ENCODE measurements around the gene KLHL17. TPM values are rescaled to one million over a fixed set of nuclear protein-coding genes. Genes with fewer than 3 reads are reported as not detected.
"Not testable (repeated sequence)": the region's sequence is repeated elsewhere in the genome, so short reads cannot be mapped to it uniquely, and the experiment has no call there.

The KLHL17 gene
- total RNA-seq, 1 experiment from 2014 or later: 2.9 TPM

GRCh38 chr1:967466-968343 lies 7.3 kb downstream of the KLHL17 start:
- no peak for DNase-seq (ENCODE audit: low spot score)

- DNase-seq (ENCODE audit: low spot score): no peak
Observed at GRCh38 chr1:969260-969855, 9.0 kb downstream of the KLHL17 start.

- no peak for DNase-seq (ENCODE audit: low spot score)
Observed at GRCh38 chr1:970242-970972, 10.0 kb downstream of the KLHL17 start.

DNA sequence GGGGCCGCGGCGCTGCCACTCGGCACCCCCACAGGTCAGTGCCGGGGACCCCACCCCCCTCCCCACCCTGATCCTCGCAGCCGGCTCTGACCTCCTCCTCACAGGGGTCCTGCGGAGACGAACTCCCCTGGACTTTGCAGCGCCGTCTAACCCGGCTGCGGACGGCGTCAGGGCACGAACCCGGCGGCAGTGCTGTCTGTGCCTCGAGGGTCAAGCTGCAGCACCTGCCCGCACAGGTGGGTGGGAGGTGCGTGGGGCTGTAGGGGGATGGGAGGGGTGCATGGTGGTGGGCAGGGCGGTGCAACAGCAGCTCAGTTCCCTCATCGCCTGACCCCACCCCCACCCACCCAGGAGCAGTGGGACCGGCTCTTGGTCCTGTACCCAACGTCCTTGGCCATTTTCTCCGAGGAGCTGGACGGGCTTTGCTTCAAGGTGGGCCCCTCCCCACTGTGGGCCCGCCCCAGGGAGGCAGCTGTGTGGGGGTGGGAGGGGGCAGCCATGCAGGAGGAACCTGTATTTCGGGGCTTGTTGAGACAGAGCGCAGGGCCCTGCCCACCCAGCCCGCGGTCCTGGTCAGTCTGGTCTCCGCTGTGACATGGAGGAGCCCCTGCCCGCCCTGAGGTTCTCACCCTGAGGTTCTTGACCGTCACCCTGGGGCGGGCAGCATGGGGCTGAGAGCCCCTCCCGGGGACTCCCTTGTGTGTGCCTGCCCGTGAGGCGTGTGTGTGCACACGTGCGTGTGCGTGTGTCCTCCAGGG lies 10.8 kb downstream of the KLHL17 start:
- no peak for DNase-seq (ENCODE audit: low spot score)

GRCh38 chr1:971751-972506 lies 11.5 kb downstream of the KLHL17 start:
- no peak for DNase-seq (ENCODE audit: low spot score)

DNA sequence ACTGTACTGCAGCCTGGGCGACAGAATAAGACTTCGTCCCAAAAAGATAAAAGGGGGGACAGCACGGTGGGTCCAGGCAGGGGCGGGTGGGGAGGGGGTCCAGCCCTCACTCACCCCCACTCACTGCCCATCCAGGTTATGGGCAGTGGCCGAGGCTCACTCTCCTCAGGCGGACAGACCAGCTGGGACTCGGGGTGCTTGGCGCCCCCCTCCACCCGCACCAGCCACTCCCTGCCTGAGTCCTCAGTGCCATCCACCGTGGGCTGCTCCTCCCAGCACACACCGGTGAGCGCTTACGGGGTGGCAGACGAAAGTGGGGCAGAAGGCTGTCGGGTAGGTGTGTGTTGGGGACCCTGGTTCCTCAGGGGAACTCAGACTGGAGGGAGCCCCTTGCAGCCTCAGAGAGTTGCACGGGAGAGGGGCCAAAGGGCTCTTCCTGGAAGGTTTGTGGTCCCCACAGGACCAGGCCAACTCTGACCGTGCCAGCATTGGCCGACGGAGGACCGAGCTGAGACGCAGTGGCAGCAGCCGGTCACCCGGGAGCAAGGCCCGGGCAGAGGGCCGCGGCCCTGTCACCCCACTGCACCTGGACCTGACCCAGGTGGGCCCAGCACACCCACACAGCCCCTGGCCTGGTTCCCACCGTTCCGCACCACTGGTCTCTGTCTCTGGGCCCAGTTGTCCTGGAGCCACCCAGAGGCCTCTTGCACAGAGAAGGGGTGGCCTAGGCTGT lies 12.5 kb downstream of the KLHL17 start:
- no peak for DNase-seq (ENCODE audit: low spot score)

- DNase-seq (ENCODE audit: low spot score): no peak
Observed at GRCh38 chr1:973459-974292, 13.3 kb downstream of the KLHL17 start.

DNA sequence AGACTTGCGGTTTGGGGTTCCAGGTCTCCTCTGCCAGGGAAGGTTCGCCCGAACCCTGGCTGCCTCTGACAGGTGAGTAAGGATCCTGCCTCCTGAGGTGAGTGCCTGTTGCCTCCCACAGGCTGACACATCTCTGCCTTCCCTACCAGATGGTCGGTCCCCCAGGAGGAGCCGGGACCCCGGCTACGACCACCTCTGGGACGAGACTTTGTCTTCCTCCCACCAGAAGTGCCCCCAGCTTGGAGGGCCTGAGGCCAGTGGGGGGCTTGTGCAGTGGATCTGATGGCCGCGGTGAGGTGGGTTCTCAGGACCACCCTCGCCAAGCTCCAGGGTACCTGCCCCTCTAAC lies 13.9 kb downstream of the KLHL17 start:
- no peak for DNase-seq (ENCODE audit: low spot score)

DNA sequence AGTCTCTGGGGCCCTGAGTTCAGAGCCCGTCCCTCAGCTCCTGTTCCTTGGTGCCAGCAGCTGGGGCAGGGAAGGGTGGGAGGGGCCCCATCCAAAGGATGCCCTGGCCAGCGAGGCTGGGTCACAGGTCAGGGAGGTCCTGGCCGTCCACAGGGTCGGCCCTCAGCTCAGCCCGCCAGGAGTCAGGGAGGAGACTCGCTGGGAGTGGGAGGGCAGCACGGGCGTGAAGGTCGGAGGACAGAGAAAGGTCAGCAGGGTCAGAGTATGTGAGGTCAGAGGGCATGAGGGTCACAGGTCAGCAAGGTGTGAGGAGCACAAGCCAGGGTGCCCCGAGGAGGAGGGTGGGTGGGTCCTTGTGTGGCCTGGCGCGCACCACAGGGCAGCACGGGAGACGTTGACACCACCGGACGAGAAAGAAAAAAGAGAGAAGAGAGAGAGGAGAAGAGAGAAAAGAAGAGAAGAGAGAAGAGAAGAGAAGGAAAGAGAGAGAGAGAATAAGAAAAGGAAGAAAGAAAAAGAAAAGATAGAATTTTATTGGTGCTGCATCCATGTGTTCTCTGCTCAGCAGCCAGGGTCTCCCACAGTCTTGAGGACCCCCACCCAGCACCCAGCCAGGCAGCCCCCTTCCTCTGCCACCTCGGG lies 14.4 kb downstream of the KLHL17 start:
- no peak for DNase-seq (ENCODE audit: low spot score)

GRCh38 chr1:975365-975764 lies 15.0 kb downstream of the KLHL17 start:
- no peak for DNase-seq (ENCODE audit: low spot score)

GRCh38 chr1:975896-976683 lies 15.7 kb downstream of the KLHL17 start:
- DNase-seq (ENCODE audit: low spot score): peak; percentile 66

DNA sequence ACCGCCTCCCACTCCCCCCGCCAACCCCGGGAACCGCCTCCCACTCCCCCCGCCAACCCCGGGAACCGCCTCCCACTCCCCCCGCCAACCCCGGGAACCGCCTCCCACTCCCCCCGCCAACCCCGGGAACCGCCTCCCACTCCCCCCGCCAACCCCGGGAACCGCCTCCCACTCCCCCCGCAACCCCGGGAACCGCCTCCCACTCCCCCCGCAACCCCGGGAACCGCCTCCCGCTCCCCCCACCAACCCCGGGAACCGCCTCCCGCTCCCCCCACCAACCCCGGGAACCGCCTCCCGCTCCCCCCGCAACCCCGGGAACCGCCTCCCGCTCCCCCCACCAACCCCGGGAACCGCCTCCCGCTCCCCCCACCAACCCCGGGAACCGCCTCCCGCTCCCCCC lies 16.4 kb downstream of the KLHL17 start:
- not testable (repeated sequence) for DNase-seq (ENCODE audit: low spot score)

- DNase-seq (ENCODE audit: low spot score): no peak
Observed at GRCh38 chr1:978069-978834, 17.9 kb downstream of the KLHL17 start.

DNA sequence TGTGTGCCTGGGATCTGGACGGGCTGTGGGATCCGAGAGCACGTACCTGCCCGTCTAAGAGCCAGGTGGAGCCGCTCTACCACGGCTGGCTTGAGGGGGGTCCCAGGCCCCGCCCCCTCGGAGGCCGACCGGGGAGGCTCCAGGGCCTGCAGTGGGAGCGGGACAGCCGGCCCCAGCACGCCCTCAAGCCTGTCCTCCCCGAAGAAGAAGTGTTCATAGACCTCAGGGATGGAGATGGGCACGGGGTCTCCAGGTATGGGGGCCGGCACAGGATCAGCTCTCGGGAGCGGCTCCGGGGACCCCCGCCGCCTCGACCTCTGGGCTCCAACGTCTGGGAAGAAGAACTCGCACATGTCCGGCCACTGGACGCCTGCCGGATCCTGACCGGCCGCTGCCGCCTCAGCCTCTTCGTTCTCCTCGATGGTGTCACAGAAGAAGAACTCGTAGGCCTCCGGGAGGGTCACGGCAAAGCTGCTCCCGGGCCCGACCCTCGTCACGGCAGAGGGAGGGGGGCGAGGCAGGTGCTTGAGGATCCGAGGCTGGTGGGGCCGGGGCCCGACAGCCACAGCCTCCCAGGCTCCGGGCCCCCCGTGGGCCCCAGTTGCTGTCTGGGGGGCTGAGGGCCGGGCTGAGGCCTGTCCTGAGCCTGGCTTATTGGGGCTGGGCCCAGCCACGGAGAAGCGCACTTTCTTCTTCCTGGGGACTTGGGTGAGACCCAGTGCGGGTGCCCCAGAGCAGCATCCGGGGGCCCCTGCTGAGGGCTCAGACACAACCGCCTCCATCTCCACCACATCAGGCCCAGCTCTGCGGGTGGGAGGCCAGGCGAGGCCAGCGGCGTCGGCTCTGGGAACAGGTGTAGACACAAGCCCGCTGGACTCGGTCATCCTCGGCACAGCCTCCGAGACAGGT lies 18.7 kb downstream of the KLHL17 start:
- DNase-seq (ENCODE audit: low spot score): no peak

DNA sequence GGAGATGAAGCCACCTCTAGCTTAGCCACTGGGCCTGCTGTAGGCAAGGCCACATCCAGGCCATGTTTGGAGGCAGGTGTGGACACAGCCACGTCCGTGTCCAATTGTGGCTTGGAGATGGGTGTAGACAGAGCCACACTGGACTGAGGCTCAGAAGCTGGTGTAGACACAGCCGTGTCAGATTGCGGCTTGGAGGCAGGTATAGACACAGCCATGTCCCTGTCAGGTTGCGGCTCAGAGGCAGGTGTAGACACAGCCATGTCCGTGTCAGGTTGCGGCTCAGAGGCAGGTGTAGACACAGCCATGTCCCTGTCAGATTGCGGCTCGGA lies 19.3 kb downstream of the KLHL17 start:
- DNase-seq (ENCODE audit: low spot score): no peak

GRCh38 chr1:980137-980571 lies 19.8 kb downstream of the KLHL17 start:
- DNase-seq (ENCODE audit: low spot score): no peak

Data from A172 (cell line).